ENCODE data around the gene HTT. TPM values are rescaled to one million over a fixed set of nuclear protein-coding genes. Genes with fewer than 3 reads are reported as not detected.

HTT gene
- total and polyA plus RNA-seq, 9 of the 15 experiments (the other 6 are each of a cell fraction or from before 2014, with no cell fraction given) = 0.66 to 31.6 (median 14.7) TPM

GRCh38 chr4:3079694-3080123 lies 5.2 kb downstream of the HTT start (continued):
- TF ChIP-seq MYC (IDR thresholded peaks at IDR 0.05; ENCODE audit: low read depth, low read length) (no peak), MYC (CRISPR knock-in tag; IDR thresholded peaks at IDR 0.05; ENCODE audit: borderline replicate concordance, low read depth) (no peak), THRAP3 (IDR thresholded peaks at IDR 0.05; ENCODE audit: borderline replicate concordance) (no peak), RBM39 (optimal IDR thresholded peaks at IDR 0.05; ENCODE audit: low read depth, low read length) (no peak), ZNF740 (CRISPR knock-in tag; IDR thresholded peaks at IDR 0.05) (no peak), ZNF740 (tag; IDR thresholded peaks at IDR 0.05) (no peak), MAFF (IDR thresholded peaks at IDR 0.05; ENCODE audit: low read length) (no peak), MCM7 (IDR thresholded peaks at IDR 0.05) (no peak), ZFP30 (CRISPR knock-in tag; IDR thresholded peaks at IDR 0.05; ENCODE audit: borderline replicate concordance) (no peak), PCBP1 (IDR thresholded peaks at IDR 0.05; ENCODE audit: low read depth, low read length, poor library complexity, severe bottlenecking) (no peak), FUS (optimal IDR thresholded peaks at IDR 0.05; ENCODE audit: low read depth, low read length) (no peak), ZNF584 (CRISPR knock-in tag; IDR thresholded peaks at IDR 0.05; ENCODE audit: low read depth) (no peak), HNRNPH1 (optimal IDR thresholded peaks at IDR 0.05; ENCODE audit: low read depth, low read length) (no peak), BACH1 (tag; IDR thresholded peaks at IDR 0.05) (no peak), KAT2B (IDR thresholded peaks at IDR 0.05; ENCODE audit: low read depth, low read length) (no peak), GABPA (tag; conservative IDR thresholded peaks at IDR 0.05; ENCODE audit: low read depth) (no peak), ZNF830 (CRISPR knock-in tag; IDR thresholded peaks at IDR 0.05) (no peak), BDP1 (IDR thresholded peaks at IDR 0.05; ENCODE audit: insufficient read depth, insufficient read length) (no peak)
- TF ChIP-seq, protein P1, sequence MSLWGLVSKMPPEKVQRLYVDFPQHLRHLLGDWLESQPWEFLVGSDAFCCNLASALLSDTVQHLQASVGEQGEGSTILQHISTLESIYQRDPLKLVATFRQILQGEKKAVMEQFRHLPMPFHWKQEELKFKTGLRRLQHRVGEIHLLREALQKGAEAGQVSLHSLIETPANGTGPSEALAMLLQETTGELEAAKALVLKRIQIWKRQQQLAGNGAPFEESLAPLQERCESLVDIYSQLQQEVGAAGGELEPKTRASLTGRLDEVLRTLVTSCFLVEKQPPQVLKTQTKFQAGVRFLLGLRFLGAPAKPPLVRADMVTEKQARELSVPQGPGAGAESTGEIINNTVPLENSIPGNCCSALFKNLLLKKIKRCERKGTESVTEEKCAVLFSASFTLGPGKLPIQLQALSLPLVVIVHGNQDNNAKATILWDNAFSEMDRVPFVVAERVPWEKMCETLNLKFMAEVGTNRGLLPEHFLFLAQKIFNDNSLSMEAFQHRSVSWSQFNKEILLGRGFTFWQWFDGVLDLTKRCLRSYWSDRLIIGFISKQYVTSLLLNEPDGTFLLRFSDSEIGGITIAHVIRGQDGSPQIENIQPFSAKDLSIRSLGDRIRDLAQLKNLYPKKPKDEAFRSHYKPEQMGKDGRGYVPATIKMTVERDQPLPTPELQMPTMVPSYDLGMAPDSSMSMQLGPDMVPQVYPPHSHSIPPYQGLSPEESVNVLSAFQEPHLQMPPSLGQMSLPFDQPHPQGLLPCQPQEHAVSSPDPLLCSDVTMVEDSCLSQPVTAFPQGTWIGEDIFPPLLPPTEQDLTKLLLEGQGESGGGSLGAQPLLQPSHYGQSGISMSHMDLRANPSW (CRISPR knock-in tag; IDR thresholded peaks at IDR 0.05) = no peak
- TF ChIP-seq, protein P2, sequence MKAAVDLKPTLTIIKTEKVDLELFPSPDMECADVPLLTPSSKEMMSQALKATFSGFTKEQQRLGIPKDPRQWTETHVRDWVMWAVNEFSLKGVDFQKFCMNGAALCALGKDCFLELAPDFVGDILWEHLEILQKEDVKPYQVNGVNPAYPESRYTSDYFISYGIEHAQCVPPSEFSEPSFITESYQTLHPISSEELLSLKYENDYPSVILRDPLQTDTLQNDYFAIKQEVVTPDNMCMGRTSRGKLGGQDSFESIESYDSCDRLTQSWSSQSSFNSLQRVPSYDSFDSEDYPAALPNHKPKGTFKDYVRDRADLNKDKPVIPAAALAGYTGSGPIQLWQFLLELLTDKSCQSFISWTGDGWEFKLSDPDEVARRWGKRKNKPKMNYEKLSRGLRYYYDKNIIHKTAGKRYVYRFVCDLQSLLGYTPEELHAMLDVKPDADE (conservative IDR thresholded peaks at IDR 0.05; ENCODE audit: control insufficient read depth, low read depth, low read length) = no peak
